Central memory CD8-positive, alpha-beta T cell (primary cell): ENCODE results near the gene TMA16.

Experiments used
- ATAC-seq: fragments of 150-1000 bp; cut with Tn5 transposase; replicated peaks from 2 replicates; pipeline ENCODE4 v1.10.0; 2022; ENCODE audit warnings: mild to moderate bottlenecking, moderate FRiP score, moderate number of reproducible peaks; ENCODE audit not compliant: poor library complexity, severe bottlenecking; ENCODE audit errors: extremely low read depth
- DNase-seq, 2 donors: peaks; one replicate each; pipeline ENCODE4 v3.0.0; 2021; ENCODE audit warnings: low spot score in 2 of 2
- H3K27ac Mint-ChIP-seq: one replicate; pipeline ENCODE4 v1.8.0; 2022; ENCODE audit warnings: low read depth, mild to moderate bottlenecking, moderate library complexity, mixed read lengths
- H3K27me3 Mint-ChIP-seq: one replicate; pipeline ENCODE4 v1.8.0; 2022; ENCODE audit warnings: mixed read lengths
- H3K36me3 Mint-ChIP-seq: one replicate; pipeline ENCODE4 v1.8.0; 2022; ENCODE audit warnings: mild to moderate bottlenecking, moderate library complexity, mixed read lengths; ENCODE audit not compliant: insufficient read depth
- H3K4me1 Mint-ChIP-seq: one replicate; pipeline ENCODE4 v1.8.0; 2022; ENCODE audit warnings: mixed read lengths
- H3K4me3 Mint-ChIP-seq: one replicate; pipeline ENCODE4 v1.8.0; 2022; ENCODE audit warnings: mild to moderate bottlenecking, moderate library complexity, mixed read lengths
- H3K9me3 Mint-ChIP-seq: one replicate; pipeline ENCODE4 v1.8.0; 2022; ENCODE audit warnings: mixed read lengths

TMA16 gene

DNA sequence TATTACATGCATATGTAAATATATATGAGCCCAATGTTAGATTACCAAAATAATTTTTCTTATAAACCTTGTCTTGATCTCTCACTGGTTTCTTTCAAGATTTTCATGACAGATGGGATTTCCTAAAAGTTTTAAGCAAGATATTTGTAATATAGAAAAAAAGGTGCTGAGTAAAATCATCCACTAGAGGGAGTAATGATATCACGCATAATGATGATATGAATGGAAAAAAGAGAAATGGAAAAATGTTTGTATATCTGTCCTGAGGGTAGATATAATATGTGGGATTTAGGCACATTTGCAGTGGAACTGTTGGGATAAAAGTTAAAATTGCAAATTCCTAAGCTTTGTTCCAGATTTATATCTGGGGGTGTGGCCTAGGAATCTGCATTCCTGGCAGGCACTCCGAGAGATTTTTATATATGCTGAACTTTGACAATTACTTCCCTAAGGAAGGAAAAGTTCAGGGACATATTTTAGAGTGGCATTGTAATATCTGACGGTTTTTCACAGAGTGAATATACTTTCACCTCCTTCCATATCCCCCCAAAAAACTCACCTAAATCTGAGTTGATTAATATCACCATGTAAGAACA is 60.5 kb downstream of the TMA16 start:
- DNase-seq (no peak), ATAC-seq (no peak)
- Mint-ChIP-seq H3K27ac (no peak overlapping the region), H3K27me3 (no peaks in the 10 kb centered on the region), H3K4me3 (no peak overlapping the region), H3K36me3 (peaks cover 4% of the 10 kb centered on the region), H3K4me1 (peaks cover 24% of the 10 kb centered on the region), H3K9me3 (no peaks in the 10 kb centered on the region)

- ATAC-seq (no peak), DNase-seq (no peak)
- Mint-ChIP-seq H3K4me3 (no peak overlapping the region), H3K27ac (no peak overlapping the region), H3K27me3 (no peaks in the 10 kb centered on the region), H3K9me3 (no peaks in the 10 kb centered on the region), H3K4me1 (peaks cover 20% of the 10 kb centered on the region), H3K36me3 (peaks cover 4% of the 10 kb centered on the region)
Observed at GRCh38 chr4:163556177-163556576, 61.7 kb downstream of the TMA16 start.

DNA sequence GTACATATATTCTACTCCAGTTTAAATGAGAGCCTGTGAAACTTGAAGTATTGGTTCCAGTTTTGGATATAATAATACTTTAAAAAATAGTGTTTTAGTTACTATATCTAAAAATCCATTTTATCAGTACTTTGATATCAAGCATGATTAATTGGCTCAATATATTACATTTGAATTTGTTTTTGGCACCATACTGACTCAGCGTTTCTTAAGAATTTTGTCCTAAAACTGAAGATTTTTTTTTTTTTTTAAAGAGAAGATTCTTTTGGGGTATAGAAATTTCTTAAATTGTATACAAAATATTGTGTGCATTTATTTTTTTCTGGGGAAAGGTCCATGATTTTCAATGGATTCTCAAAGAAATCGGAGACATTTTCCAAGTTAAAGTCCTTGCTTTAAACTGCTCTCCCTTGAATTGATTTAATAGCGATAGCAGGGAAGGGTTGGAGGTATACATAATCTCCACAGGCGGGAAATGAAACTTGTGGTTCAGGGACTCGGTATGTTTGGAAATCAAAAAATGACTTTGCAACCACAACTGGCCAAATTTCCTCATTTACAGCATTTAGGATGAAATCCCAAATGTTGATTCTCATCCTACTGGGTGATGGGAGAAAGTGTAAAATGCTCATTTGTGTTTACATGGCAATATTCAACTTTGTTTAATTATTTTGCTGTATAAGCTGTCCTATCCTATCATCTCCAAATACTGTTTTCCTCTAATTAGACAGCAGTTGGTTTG is 62.3 kb downstream of the TMA16 start:
- DNase-seq: no peak
- Mint-ChIP-seq H3K9me3 (no peaks in the 10 kb centered on the region), H3K27me3 (no peaks in the 10 kb centered on the region), H3K36me3 (peaks cover 4% of the 10 kb centered on the region), H3K4me1 (peaks cover 20% of the 10 kb centered on the region), H3K4me3 (no peak overlapping the region), H3K27ac (no peak overlapping the region)
- ATAC-seq: no peak

DNA sequence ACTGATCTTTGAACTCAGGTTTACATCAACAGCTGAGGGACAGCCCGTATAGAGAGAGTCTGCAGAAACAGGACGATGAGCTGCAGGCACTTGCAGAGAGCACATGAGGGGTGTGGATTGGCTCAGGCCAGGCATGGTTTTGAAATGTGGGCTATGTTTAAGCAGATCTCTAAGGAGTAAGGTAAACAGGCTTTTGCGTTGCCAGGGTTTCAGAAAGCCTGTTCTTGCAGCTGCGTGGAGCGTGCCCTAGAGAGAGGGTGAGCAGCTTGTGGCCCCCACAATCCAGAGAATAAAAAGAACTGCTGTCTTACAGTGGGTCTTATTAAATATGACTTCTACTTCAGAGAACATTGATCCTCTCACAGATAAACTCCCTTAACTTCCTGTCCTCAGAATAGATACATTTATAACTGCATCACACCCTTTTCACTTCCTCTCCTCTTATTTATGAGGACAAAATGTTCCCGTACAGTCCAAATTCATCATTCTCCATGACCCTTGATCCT is 64.1 kb downstream of the TMA16 start:
- peak overlapping the region; percentile 71 for H3K27ac Mint-ChIP-seq
- peaks cover 4% of the 10 kb centered on the region for H3K36me3 Mint-ChIP-seq
- H3K4me1 Mint-ChIP-seq: peaks cover 20% of the 10 kb centered on the region

GRCh38 chr4:163562496-163562895 is 68.0 kb downstream of the TMA16 start:
- Mint-ChIP-seq H3K27ac (no peak overlapping the region), H3K9me3 (no peaks in the 10 kb centered on the region), H3K4me3 (no peak overlapping the region), H3K27me3 (peaks cover 19% of the 10 kb centered on the region), H3K4me1 (peaks cover 20% of the 10 kb centered on the region), H3K36me3 (peaks cover 2% of the 10 kb centered on the region)
- ATAC-seq (no peak), DNase-seq (no peak)

More for the DNA sequence above, 64.1 kb downstream of the TMA16 start:
- ATAC-seq: peak; percentile 59
- H3K27me3 Mint-ChIP-seq: peaks cover 8% of the 10 kb centered on the region
- no peak for DNase-seq
- peak overlapping the region; percentile 12 for H3K4me3 Mint-ChIP-seq
- H3K9me3 Mint-ChIP-seq: no peaks in the 10 kb centered on the region

DNA sequence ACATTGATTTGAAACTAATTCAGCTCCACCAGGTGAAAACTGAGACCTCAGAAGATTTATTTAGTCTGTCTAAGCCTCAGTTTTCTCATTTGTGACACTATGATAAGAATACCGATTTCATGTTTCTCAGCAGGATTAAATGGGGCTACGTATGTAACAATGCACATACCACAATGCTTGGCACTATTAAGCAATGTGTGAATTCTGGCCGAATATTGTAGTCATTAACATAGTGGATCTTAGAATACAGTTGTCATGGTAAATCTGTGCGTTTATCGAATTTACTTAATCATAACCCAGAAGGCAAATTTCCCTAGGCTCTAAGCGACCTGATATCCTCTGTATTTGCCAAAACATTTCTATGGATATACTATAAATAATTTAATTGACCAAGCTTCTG is 69.1 kb downstream of the TMA16 start:
- H3K9me3 Mint-ChIP-seq: no peaks in the 10 kb centered on the region
- ATAC-seq: no peak
- no peak for DNase-seq

DNA sequence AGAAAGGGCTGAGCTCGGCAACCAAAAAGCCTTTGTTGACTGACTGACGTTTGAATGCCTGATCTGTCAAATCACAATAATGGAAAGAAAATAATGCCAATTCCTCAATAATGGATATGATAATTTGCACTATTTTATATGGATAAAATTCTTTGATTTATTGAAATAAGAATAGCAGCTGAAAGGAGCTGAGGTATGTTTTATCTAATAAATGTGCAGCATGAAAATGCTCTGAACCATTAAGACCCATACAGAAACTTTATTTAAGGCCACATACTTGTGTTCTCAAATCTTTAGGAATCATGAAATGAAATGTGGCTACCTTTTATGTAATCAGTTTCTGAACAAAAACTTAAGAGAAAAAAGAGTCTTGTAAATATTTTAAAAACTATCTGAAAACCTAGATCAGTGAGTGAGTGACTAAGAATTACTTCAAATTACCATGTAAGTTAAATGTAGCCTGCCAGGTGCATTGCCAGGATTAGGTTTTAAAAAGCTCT is 69.8 kb downstream of the TMA16 start:
- ATAC-seq (no peak), DNase-seq (no peak)
- H3K36me3 Mint-ChIP-seq: peaks cover 3% of the 10 kb centered on the region
- peaks cover 19% of the 10 kb centered on the region for H3K27me3 Mint-ChIP-seq
- H3K9me3 Mint-ChIP-seq: no peaks in the 10 kb centered on the region
- H3K4me1 Mint-ChIP-seq: peaks cover 3% of the 10 kb centered on the region
- no peak overlapping the region for H3K4me3 Mint-ChIP-seq
- H3K27ac Mint-ChIP-seq: no peak overlapping the region

More for the DNA sequence above, 69.1 kb downstream of the TMA16 start:
- H3K36me3 Mint-ChIP-seq: peaks cover 2% of the 10 kb centered on the region
- H3K27me3 Mint-ChIP-seq: peaks cover 19% of the 10 kb centered on the region
- no peak overlapping the region for H3K4me3 Mint-ChIP-seq
- H3K27ac Mint-ChIP-seq: no peak overlapping the region
- peaks cover 10% of the 10 kb centered on the region for H3K4me1 Mint-ChIP-seq

DNA sequence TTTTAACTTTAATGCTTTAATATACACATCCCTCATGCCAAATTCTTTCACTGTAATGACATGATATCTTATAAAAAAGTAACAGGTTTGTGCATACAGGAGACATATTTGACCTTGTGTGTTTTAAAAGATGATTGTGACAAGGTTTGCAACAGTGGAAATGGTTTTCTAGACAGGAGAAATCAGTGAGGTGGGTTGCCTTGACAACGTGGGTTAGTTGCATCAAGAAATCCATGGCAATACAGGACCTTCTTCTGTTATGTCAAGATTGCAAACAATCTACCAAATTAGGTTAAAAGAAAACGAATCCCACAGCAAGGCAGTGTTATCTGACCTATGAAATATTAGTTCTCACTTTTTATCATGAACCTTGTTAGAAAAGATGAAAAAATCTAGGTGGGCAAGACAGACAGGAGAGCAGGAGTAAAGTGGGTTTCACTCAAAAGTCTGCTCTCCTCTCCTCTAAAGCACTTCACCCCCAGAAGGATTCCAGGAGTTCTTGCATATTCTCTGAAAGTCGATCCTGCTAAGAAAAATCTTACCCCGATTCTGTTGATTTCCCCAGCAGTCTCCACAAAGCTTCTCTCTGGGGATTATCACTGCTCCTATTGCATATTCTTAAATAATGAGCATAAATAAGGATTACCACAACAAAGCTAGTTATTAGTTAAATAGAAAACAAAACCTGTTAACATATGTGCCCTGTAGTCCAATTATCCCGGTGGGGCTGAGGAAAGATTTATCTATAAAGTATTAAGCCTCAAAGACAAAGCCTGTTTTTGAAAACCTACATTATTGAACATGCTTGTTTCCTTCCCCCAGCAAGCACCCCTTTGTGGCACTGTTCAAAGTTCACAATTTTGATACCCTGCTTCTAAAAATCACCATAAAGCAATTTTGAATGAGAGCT is 71.0 kb downstream of the TMA16 start:
- no peak for ATAC-seq
- H3K9me3 Mint-ChIP-seq: no peaks in the 10 kb centered on the region
- peaks cover 2% of the 10 kb centered on the region for H3K36me3 Mint-ChIP-seq
- no peak overlapping the region for H3K4me3 Mint-ChIP-seq
- peaks cover 22% of the 10 kb centered on the region for H3K27me3 Mint-ChIP-seq
- H3K27ac Mint-ChIP-seq: no peak overlapping the region
- no peaks in the 10 kb centered on the region for H3K4me1 Mint-ChIP-seq
- no peak for DNase-seq

GRCh38 chr4:163566257-163566796 is 71.8 kb downstream of the TMA16 start:
- Mint-ChIP-seq H3K27ac (no peak overlapping the region), H3K36me3 (peaks cover 2% of the 10 kb centered on the region), H3K4me1 (no peaks in the 10 kb centered on the region), H3K9me3 (no peaks in the 10 kb centered on the region), H3K4me3 (no peak overlapping the region), H3K27me3 (peaks cover 30% of the 10 kb centered on the region)
- DNase-seq (no peak), ATAC-seq (no peak)

GRCh38 chr4:163568843-163569242 is 74.4 kb downstream of the TMA16 start:
- ATAC-seq (no peak), DNase-seq (no peak)
- Mint-ChIP-seq H3K27me3 (peaks cover 24% of the 10 kb centered on the region), H3K9me3 (no peaks in the 10 kb centered on the region), H3K4me3 (no peak overlapping the region), H3K4me1 (no peaks in the 10 kb centered on the region), H3K36me3 (peaks cover 2% of the 10 kb centered on the region), H3K27ac (no peak overlapping the region)
